HG02763 (cell line): ENCODE measurements around the gene ATXN7.
A peak's percentile ranks its signal among the peaks of the same experiment; 100 is the strongest.

ENCODE experiments used
- ATAC-seq: cut with Tn5 transposase; IDR thresholded peaks from one replicate; pipeline ENCODE4 v1.9.1; 2021; ENCODE audit warnings: mild to moderate bottlenecking, moderate library complexity; ENCODE audit not compliant: unreplicated experiment

Gene ATXN7

DNA sequence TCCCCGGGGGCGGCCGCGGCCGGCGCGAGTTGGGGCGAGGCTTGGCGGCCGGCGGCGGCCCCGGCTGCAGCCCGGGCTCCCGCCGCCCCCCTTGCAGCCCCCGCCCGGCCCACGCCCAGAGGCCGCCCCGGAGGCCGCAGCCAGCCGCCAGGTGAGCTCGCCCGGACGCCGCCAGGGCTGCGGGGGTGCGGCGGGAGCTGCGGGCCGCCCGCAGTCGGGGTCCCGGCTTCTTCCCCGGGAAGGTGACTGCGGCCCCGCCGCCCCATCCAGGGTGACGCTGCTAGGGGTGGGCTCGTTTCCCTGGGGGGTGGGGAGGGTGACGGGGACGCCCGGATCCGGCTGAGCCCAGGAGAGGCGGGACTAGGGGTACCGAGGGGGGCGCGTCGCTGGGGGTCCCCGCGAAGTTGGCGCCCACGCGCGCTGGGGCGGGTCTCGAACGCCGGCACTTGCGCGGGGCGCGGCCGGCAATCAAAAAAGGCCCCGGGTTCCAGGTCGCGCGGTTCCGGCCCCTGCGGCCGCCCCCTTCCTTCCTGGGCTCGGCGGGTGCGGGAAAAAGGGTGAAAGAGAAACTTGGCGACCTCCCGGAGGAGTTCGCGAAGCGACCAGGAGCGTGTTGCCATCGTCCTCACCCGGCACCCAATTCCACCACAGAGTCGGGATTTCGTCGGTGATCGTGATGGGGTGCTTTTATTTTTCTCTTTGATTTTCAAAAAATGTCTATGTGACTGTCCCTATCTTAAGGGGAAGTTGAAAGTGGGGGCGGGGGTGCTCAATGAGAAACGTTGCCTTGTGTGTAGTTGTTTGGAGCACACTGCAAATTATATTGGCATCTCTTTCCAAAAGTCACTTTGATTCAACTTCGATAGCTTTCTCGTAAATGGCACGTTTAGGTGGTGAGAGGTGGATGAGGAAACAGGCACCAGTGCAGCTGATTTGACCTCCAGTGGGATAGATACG is 619 bp downstream of the ATXN7 start:
- peak; percentile 52 for ATAC-seq

- no peak for ATAC-seq
Measured at GRCh38 chr3:63864965-63865327, 1.3 kb downstream of the ATXN7 start.

GRCh38 chr3:63867225-63867624 is 3.6 kb downstream of the ATXN7 start:
- ATAC-seq = no peak

DNA sequence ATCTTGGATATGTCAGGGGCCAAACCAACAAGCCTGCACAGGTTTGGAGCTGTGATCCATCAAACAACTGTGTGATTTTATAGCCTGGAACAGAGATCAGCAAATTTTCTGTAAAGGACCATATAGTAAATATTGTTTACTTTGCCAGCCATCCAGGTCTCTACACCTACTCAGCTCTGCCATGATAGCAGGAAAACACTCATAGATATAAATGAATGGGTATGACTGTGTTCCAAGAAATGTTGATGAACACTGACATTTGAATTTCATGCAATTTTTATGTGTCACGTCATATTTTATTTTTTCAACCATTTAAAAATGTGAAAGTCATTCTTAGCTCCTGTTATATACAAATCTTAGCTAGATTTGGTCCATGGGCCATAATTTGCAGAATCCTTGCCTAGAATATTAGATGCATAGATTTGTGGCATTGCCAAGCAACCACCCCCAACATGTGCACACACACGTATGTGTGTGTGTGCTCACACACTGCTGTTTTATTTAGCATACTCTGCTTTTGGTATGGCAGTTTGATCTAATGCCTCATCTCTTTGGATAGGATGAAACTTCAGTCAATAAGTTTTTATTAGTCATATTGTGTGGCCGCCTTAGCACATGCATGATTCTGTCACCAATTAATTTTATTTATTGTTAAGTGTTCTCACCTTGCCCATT is 6.4 kb downstream of the ATXN7 start:
- ATAC-seq = no peak

DNA sequence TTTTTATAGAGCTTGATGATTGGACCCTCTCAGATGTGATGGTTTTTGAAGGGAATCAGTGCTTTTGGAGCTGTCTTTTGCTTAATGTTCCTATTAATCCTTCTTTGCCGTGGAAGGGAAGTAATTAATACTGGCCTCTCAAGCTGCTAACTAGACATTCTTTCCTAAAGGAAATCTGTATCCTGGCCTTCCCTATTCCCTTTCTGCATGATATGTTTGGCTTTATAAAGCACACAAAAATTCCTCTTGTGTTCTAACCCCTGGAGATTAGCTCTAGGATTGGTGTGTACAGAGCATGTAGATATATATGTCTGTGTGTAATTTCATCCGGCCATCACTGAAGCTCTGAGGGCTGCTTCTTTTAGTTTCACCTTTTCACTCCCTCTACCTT is 6.9 kb downstream of the ATXN7 start:
- no peak for ATAC-seq

GRCh38 chr3:63872135-63872924 is 8.7 kb downstream of the ATXN7 start:
- no peak for ATAC-seq

DNA sequence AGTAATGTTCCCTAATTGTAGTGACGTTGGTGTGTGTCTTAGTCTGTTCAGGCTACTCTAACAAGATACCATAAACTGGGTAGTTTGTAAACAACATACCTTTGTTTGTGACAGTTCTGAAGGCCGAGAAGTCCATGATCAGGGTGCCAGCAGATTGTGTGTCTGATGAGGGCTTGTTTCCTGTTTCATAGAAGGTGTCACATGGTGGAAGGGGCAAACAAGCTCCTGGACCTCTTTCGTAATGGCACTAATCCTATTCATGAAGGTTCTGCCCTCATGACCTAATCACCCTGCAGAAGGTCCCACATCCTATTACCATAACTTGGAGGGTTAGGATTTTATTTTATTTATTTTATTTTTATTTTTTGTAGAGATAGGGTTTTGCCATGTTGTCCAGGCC is 11.1 kb downstream of the ATXN7 start:
- ATAC-seq = no peak

GRCh38 chr3:63875510-63875909 is 11.8 kb downstream of the ATXN7 start:
- no peak for ATAC-seq

DNA sequence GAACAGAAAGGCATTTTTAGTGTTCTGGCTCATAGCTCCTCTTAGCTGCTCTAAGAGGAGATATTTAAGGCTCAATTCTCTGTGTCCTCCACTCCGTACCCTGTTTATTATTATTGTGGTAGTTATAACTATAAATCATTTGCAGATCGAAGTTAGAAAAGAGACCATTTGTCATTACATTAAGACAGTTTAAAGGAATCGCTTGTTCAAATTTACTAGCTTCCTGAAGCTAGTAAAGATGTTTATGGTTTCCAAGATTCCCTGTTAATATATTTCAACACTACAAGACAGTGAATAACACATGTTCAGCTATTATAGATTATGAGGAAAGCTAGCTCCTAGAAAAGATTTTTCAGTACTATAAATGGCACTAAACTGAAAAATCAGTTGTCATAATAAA is 12.6 kb downstream of the ATXN7 start:
- no peak for ATAC-seq

DNA sequence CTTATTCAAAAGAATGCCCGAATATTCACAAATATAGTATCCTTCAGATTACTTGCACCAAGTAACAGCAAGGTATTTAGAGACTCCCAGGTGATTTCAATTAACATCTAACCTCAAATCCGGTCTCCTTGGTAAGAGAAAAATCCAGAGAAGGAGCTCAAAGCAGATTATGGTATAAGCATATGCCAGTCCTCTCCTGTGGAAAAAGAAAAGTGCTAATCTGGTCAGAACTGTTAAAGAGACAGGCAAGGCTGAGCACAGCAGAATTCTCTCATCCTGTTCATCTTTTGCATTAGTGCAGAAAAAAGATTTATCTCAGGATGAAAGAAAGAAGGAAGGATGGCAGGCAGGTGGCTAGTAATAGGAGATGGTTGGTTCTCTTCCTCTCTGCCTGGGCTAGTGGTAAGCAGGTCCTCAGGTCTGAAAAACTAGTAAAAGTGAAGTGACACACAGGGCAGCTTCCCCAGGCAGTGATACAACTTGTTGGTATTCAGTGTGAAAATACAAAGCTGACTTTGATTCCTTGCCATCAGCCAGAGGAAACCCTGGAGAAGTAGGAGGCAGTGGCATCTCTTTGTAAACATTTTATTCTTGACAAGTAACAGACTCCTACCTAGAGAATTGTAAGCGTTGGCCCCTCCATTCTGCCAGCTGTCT is 14.2 kb downstream of the ATXN7 start:
- no peak for ATAC-seq

- ATAC-seq = no peak
Measured at GRCh38 chr3:63878394-63879060, 14.9 kb downstream of the ATXN7 start.

- ATAC-seq = no peak
Measured at GRCh38 chr3:63880653-63881052, 17.0 kb downstream of the ATXN7 start.

- ATAC-seq = no peak
Measured at GRCh38 chr3:63886858-63887257, 23.2 kb downstream of the ATXN7 start.

- no peak for ATAC-seq
Measured at GRCh38 chr3:63891518-63891917, 27.9 kb downstream of the ATXN7 start.

- no peak for ATAC-seq
Measured at GRCh38 chr3:63892773-63893352, 29.2 kb downstream of the ATXN7 start.

GRCh38 chr3:63895422-63896189 is 31.9 kb downstream of the ATXN7 start:
- ATAC-seq = no peak

DNA sequence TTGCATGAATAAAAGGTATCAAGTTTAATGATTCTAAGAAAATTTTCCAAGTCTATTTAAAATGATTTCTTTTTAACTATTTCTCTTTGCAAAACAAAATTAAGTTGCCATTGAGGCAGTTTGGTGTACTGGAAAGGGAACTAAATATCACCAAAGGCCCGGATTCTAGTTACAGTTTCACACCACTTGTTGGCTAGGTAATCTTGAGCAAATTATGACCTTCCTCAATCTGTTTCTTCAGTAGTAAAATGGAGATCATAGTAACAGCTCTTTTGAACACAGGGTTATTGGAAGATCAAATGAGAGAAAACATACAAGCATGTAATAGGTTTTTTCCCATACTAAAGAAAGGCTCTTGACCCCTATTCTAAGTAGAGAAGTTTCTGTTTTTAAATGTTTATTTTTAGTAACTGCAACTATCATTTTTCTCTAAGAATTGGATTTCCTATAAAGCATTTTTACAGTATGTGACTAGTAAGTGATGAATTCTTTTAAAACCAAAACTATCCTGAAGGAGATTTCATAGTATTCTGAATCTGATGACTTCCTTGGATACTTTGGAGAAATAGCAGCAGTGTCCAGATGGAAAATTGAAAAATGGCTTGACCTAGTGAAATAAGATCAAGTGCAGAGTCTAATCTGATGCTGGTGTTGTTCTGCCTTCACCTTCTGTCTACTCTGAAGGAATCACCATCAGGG is 32.8 kb downstream of the ATXN7 start:
- ATAC-seq = peak; percentile 65

DNA sequence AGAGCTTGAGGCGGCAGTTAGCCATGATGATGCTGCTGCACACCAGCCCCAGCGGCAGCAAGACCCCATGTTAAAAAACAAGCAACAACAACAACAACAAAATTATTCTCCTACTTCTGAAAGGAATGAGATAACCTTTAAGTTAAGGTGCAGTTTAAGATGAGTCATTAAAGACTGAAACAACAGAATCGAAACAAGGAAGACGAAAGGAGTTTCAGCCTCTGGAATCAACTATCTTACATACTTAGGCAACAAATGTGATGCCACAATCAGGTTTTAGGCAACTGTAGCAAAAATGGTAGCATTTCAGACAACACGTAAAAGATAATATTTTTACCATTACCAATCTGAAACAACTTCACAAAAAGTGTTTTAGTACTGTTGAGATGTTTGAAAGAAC is 36.3 kb downstream of the ATXN7 start:
- ATAC-seq = no peak

- no peak for ATAC-seq
Measured at GRCh38 chr3:63900459-63900858, 36.8 kb downstream of the ATXN7 start.
